ENCODE results near the gene ALDH1B1. TPM values are rescaled to one million over a fixed set of nuclear protein-coding genes. Genes with fewer than 3 reads are reported as not detected.

The ALDH1B1 gene
- total RNA-seq, 1 experiment from 2014 or later = 46.6 TPM

DNA sequence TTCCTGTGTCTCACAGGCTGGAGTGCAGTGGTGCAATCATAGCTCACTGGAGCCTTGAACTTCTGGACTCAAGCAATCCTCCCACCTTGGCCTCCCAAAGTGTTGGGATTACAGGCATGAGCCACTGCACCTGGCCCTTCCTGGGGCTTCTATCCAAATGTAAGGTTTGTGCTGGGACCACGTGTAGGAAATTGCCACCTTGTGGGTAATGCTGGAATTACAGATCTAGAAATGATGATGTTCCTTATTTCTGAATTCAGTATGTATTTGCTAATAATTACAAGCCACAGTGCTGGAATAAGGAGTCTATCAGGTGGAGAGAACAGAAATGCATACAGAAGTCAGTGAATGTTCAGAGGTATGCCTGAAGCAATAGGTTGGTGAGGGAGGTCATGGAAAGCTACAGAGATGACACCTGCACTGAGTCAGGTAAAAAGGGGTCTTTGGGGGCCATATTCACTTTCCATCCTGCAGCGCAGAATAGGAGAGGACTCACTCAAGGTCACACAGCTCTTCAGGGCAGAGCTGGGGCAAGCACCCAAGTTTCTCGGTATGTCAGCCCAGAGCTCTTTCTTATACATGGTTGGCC is 40.5 kb downstream of the ALDH1B1 start (continued):
- TF ChIP-seq, protein P1, sequence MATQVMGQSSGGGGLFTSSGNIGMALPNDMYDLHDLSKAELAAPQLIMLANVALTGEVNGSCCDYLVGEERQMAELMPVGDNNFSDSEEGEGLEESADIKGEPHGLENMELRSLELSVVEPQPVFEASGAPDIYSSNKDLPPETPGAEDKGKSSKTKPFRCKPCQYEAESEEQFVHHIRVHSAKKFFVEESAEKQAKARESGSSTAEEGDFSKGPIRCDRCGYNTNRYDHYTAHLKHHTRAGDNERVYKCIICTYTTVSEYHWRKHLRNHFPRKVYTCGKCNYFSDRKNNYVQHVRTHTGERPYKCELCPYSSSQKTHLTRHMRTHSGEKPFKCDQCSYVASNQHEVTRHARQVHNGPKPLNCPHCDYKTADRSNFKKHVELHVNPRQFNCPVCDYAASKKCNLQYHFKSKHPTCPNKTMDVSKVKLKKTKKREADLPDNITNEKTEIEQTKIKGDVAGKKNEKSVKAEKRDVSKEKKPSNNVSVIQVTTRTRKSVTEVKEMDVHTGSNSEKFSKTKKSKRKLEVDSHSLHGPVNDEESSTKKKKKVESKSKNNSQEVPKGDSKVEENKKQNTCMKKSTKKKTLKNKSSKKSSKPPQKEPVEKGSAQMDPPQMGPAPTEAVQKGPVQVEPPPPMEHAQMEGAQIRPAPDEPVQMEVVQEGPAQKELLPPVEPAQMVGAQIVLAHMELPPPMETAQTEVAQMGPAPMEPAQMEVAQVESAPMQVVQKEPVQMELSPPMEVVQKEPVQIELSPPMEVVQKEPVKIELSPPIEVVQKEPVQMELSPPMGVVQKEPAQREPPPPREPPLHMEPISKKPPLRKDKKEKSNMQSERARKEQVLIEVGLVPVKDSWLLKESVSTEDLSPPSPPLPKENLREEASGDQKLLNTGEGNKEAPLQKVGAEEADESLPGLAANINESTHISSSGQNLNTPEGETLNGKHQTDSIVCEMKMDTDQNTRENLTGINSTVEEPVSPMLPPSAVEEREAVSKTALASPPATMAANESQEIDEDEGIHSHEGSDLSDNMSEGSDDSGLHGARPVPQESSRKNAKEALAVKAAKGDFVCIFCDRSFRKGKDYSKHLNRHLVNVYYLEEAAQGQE (IDR thresholded peaks at IDR 0.05; ENCODE audit: low read depth) = no peak
- TF ChIP-seq SIN3A (IDR thresholded peaks at IDR 0.05; ENCODE audit: low read depth) = no peak

DNA sequence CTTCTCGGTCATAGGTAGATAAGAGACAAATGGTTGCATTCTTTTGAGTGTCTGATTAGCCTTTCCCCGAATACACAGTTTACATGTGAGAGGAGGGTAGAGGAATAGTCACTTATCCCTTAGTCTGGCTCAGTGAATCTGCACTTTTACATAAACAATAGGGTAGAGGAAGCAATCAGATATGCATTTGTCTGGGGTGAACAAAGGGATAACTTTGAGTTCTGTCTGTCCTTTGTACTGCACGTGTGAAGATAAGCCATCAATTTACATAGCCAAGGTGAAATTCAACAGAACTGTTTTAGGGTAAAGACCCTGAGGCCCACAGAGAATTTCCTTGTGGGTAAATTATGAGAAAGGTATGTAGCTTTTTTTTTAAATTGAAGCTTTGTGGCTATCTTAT is 41.9 kb downstream of the ALDH1B1 start:
- no peaks in the 10 kb centered on the region for H3K36me3 ChIP-seq (ENCODE audit: control insufficient read depth in 1 of 2, insufficient read depth in 2 of 2, low read length in 2 of 2)
- ChIA-PET RAD21 (ENCODE audit: low non-redundant PET in 1 of 2, low total read pairs in 2 of 2, uncharacterized antibody in 2 of 2, unreplicated experiment in 2 of 2) (no interaction called here), CTCF (no interaction called here), POLR2A (no interaction called here)
- no peaks in the 10 kb centered on the region for H3K27me3 ChIP-seq (ENCODE audit: insufficient read depth, low read length)
- TF ChIP-seq EGR1 (IDR thresholded peaks at IDR 0.05; ENCODE audit: low read depth) (no peak), EZH2 (IDR thresholded peaks at IDR 0.05) (no peak), CEBPB (IDR thresholded peaks at IDR 0.05; ENCODE audit: low read depth) (no peak), ZFX (IDR thresholded peaks at IDR 0.05) (no peak), SRF (IDR thresholded peaks at IDR 0.05; ENCODE audit: low read depth) (no peak), ZBTB33 (IDR thresholded peaks at IDR 0.05; ENCODE audit: extremely low read depth, insufficient replicate concordance, low read length) (no peak), POLR2A (IDR thresholded peaks at IDR 0.05; ENCODE audit: borderline replicate concordance, extremely low read depth, insufficient read depth, insufficient read length) (no peak), TCF7L2 (IDR thresholded peaks at IDR 0.05; ENCODE audit: borderline replicate concordance, extremely low read depth, insufficient read depth, insufficient read length) (no peak), SP1 (IDR thresholded peaks at IDR 0.05; ENCODE audit: low read depth) (no peak), SIN3A (IDR thresholded peaks at IDR 0.05; ENCODE audit: low read depth) (no peak), CBX3 (IDR thresholded peaks at IDR 0.05; ENCODE audit: low read depth) (no peak), JUND (IDR thresholded peaks at IDR 0.05) (no peak), POLR2AphosphoS5 (IDR thresholded peaks at IDR 0.05; ENCODE audit: low read depth, low read length) (no peak)
- TF ChIP-seq, protein P2, sequence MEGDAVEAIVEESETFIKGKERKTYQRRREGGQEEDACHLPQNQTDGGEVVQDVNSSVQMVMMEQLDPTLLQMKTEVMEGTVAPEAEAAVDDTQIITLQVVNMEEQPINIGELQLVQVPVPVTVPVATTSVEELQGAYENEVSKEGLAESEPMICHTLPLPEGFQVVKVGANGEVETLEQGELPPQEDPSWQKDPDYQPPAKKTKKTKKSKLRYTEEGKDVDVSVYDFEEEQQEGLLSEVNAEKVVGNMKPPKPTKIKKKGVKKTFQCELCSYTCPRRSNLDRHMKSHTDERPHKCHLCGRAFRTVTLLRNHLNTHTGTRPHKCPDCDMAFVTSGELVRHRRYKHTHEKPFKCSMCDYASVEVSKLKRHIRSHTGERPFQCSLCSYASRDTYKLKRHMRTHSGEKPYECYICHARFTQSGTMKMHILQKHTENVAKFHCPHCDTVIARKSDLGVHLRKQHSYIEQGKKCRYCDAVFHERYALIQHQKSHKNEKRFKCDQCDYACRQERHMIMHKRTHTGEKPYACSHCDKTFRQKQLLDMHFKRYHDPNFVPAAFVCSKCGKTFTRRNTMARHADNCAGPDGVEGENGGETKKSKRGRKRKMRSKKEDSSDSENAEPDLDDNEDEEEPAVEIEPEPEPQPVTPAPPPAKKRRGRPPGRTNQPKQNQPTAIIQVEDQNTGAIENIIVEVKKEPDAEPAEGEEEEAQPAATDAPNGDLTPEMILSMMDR (IDR thresholded peaks at IDR 0.05 in 2 of 3, conservative IDR thresholded peaks at IDR 0.05 in 1 of 3; ENCODE audit: borderline replicate concordance in 1 of 3, insufficient read depth in 1 of 3, low read depth in 2 of 3, low read length in 2 of 3) = no peak
- TF ChIP-seq, protein P3, sequence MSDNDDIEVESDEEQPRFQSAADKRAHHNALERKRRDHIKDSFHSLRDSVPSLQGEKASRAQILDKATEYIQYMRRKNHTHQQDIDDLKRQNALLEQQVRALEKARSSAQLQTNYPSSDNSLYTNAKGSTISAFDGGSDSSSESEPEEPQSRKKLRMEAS (IDR thresholded peaks at IDR 0.05) = no peak
- H3K9ac ChIP-seq (ENCODE audit: low read length) = no peak overlapping the region
- no peak overlapping the region for H3K4me3 ChIP-seq (replicated peaks in 1 of 2; ENCODE audit: low read depth in 1 of 2, low read length in 2 of 2)
- no peak for ATAC-seq
- H3K4me1 ChIP-seq (ENCODE audit: control insufficient read depth in 1 of 2, insufficient read depth in 2 of 2, low read length in 2 of 2) = no peaks in the 10 kb centered on the region
- no peaks in the 10 kb centered on the region for H3K79me2 ChIP-seq (ENCODE audit: insufficient read depth, low read length)
- no peaks in the 10 kb centered on the region for H3K9me2 ChIP-seq (ENCODE audit: insufficient read depth)
- no peak overlapping the region for H2AFZ ChIP-seq (ENCODE audit: low read depth, low read length, poor library complexity, severe bottlenecking)
- no peaks in the 10 kb centered on the region for H4K20me1 ChIP-seq (ENCODE audit: insufficient read depth)
- H3K9me3 ChIP-seq (ENCODE audit: control insufficient read depth in 1 of 2, insufficient read depth in 1 of 2, low read depth in 1 of 2, low read length in 2 of 2) = peaks cover 0 to 8% of the 10 kb centered on the region in 2 experiments; a peak in 1 of 4 replicates
- DNase-seq (ENCODE audit: low read depth, low spot score) = no peak
- intact Hi-C loops (cut with micrococcal nuclease) = no loop called here
- no peak overlapping the region for H3K4me2 ChIP-seq (ENCODE audit: low read length)
- BruUV-seq (replicated peaks) = no TSS peak
- H3K27ac ChIP-seq (ENCODE audit: low read depth, low read length) = no peak overlapping the region

Data from HCT116 (cell line).